MCF 10A (cell line): ENCODE measurements around the gene AGMO. TPM values are rescaled to one million over a fixed set of nuclear protein-coding genes. Genes with fewer than 3 reads are reported as not detected.

Source experiments
- BruUV-seq: library from RNA; stranded (reverse); fragments of 400-500 nt; replicated peaks from 2 replicates; lab custom pipeline; 2021; lab: Mats Ljungman, UMichigan
- CTCF ChIA-PET: fragments of 300-600 bp; sonication (Branson Sonifier 250); formaldehyde crosslinking; extraction: SDS; loops from one replicate; lab custom pipeline; 2021; ENCODE audit warnings: antibody characterized with exemption, inconsistent platforms; lab: Yijun Ruan, JAX
- POLR2A ChIA-PET: fragments of 300-600, 350-650 bp; sonication (Branson Sonifier 250); formaldehyde crosslinking; extraction: SDS; loops from one replicate; lab custom pipeline; 2020; ENCODE audit warnings: antibody characterized with exemption, inconsistent platforms; lab: Yijun Ruan, JAX
- DNase-seq: peaks from one replicate; pipeline ENCODE4 v3.0.0-alpha.2; 2018; ENCODE audit not compliant: unreplicated experiment
- H3K27ac Mint-ChIP-seq: one replicate; pipeline ENCODE4 v1.8.0; 2022; ENCODE audit warnings: mild to moderate bottlenecking, low read depth, mixed read lengths; ENCODE audit not compliant: unreplicated experiment
- H3K27me3 Mint-ChIP-seq: one replicate; pipeline ENCODE4 v1.8.0; 2022; ENCODE audit warnings: mixed read lengths; ENCODE audit not compliant: insufficient read depth, unreplicated experiment
- H3K36me3 Mint-ChIP-seq: one replicate; pipeline ENCODE4 v1.8.0; 2022; ENCODE audit warnings: mild to moderate bottlenecking, moderate library complexity, mixed read lengths; ENCODE audit not compliant: insufficient read depth, unreplicated experiment
- H3K4me1 Mint-ChIP-seq: one replicate; pipeline ENCODE4 v1.8.0; 2022; ENCODE audit warnings: mixed read lengths; ENCODE audit not compliant: insufficient read depth, unreplicated experiment
- H3K4me3 Mint-ChIP-seq: one replicate; pipeline ENCODE4 v1.8.0; 2022; ENCODE audit warnings: mild to moderate bottlenecking, moderate library complexity, mixed read lengths; ENCODE audit not compliant: unreplicated experiment
- H3K9me3 Mint-ChIP-seq: one replicate; pipeline ENCODE4 v1.8.0; 2022; ENCODE audit warnings: mixed read lengths; ENCODE audit not compliant: unreplicated experiment
- CTCF ChIP-seq: fragments of 200-600 bp; IDR thresholded peaks from one replicate; pipeline ENCODE4 v1.8.0; 2022; ENCODE audit warnings: antibody characterized with exemption, mild to moderate bottlenecking; ENCODE audit not compliant: unreplicated experiment
- intact Hi-C: fragments of 100-400 bp; cut with micrococcal nuclease; formaldehyde crosslinking; loops from 2 replicates; pipeline ENCODE4 v1.14.1; 2022
- total RNA-seq: library from RNA; stranded (reverse); gene quantifications from 2 replicates; pipeline ENCODE4 v1.2.3, GENCODE V29; 2022

AGMO gene
- total RNA-seq, 1 experiment from 2014 or later: not detected

GRCh38 chr7:15580604-15581351 lies 19.0 kb upstream of the AGMO start:
- intact Hi-C loops: no loop called here
- Mint-ChIP-seq H3K27ac (no peak overlapping the region), H3K4me1 (no peaks in the 10 kb centered on the region), H3K27me3 (peaks cover 22% of the 10 kb centered on the region), H3K36me3 (no peaks in the 10 kb centered on the region), H3K4me3 (no peak overlapping the region), H3K9me3 (no peaks in the 10 kb centered on the region)
- ChIA-PET CTCF (interaction anchor here (0.7 kb wide), 1 partner anchor 78 kb away, joined by 3 read pairs; no protein-coding TSS in a partner anchor), POLR2A (no interaction called here)
- no TSS peak for BruUV-seq
- TF ChIP-seq CTCF: no peak
- no peak for DNase-seq

- no peak for DNase-seq
- H3K36me3 Mint-ChIP-seq: no peaks in the 10 kb centered on the region
- no TSS peak for BruUV-seq
- CTCF ChIA-PET: interaction anchor here (0.6 kb wide), 1 partner anchor 125 kb away, joined by 4 read pairs; no protein-coding TSS in a partner anchor
- TF ChIP-seq CTCF: no peak
- H3K4me3 Mint-ChIP-seq: no peak overlapping the region
- intact Hi-C loops: no loop called here
- no peaks in the 10 kb centered on the region for H3K9me3 Mint-ChIP-seq
- H3K27ac Mint-ChIP-seq: no peak overlapping the region
- peaks cover 35% of the 10 kb centered on the region for H3K27me3 Mint-ChIP-seq
- POLR2A ChIA-PET: no interaction called here
- H3K4me1 Mint-ChIP-seq: no peaks in the 10 kb centered on the region
These were observed 15.8 kb upstream of the AGMO start for GRCh38 chr7:15577600-15577999.

- intact Hi-C loops: no loop called here
- H3K27me3 Mint-ChIP-seq: peaks cover 61% of the 10 kb centered on the region
- no peak overlapping the region for H3K27ac Mint-ChIP-seq
- no TSS peak for BruUV-seq
- H3K4me1 Mint-ChIP-seq: no peaks in the 10 kb centered on the region
- POLR2A ChIA-PET: no interaction called here
- CTCF ChIA-PET: no interaction called here
- no peak for TF ChIP-seq CTCF
- no peak overlapping the region for H3K4me3 Mint-ChIP-seq
- H3K9me3 Mint-ChIP-seq: no peaks in the 10 kb centered on the region
- DNase-seq: peak; percentile 8
- no peaks in the 10 kb centered on the region for H3K36me3 Mint-ChIP-seq
These were observed 9.6 kb upstream of the AGMO start for GRCh38 chr7:15571301-15571878.

- DNase-seq: no peak
- Mint-ChIP-seq H3K27ac (no peak overlapping the region), H3K9me3 (no peaks in the 10 kb centered on the region), H3K36me3 (no peaks in the 10 kb centered on the region), H3K4me3 (no peak overlapping the region), H3K27me3 (peaks cover 74% of the 10 kb centered on the region), H3K4me1 (no peaks in the 10 kb centered on the region)
- POLR2A ChIA-PET: no interaction called here
- CTCF ChIA-PET: no interaction called here
- intact Hi-C loops: loop anchor here (10.0 kb wide), 1 partner anchor 243 kb away; no protein-coding TSS in a partner anchor
- TF ChIP-seq CTCF: no peak
- no TSS peak for BruUV-seq
These were observed 5.8 kb upstream of the AGMO start for GRCh38 chr7:15567652-15568051.
